DMS53 treated with DMSO at 0.1 percent for 48 hours (cell line): ENCODE results near the gene CCM2.
"Not testable (repeated sequence)": the region's sequence is repeated elsewhere in the genome, so short reads cannot be mapped to it uniquely, and the experiment has no call there.

Experiments used
- DNase-seq: peaks from one replicate; lab custom pipeline; 2025; ENCODE audit not compliant: unreplicated experiment; lab: John Stamatoyannopoulos, UW

Gene CCM2

GRCh38 chr7:44981035-44981706 is 18.8 kb upstream of the CCM2 start:
- DNase-seq, result no peak

DNA sequence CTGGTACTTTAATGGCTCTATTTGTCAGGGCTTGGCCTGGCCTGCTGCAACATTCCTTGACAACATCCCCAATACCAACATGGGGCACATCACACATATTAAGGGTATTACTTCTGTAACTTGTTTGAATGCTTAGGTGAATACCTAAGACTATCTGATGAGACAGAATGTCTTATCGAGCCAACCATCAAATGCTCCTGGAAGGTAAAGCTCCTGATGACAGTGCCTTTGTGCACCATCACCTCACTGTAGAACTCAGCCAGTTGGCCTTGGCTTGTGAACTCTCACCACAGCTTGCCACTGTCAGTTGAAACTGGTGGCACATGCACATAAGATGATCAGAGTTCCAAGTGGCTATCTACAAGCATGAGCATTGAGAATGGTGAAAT is 17.5 kb upstream of the CCM2 start:
- DNase-seq, result no peak

GRCh38 chr7:44982970-44983369 is 17.0 kb upstream of the CCM2 start:
- DNase-seq, result no peak

- DNase-seq, result no peak
These were observed 16.1 kb upstream of the CCM2 start for GRCh38 chr7:44983742-44984477.

- no peak for DNase-seq
These were observed 15.6 kb upstream of the CCM2 start for GRCh38 chr7:44984478-44984758.

DNA sequence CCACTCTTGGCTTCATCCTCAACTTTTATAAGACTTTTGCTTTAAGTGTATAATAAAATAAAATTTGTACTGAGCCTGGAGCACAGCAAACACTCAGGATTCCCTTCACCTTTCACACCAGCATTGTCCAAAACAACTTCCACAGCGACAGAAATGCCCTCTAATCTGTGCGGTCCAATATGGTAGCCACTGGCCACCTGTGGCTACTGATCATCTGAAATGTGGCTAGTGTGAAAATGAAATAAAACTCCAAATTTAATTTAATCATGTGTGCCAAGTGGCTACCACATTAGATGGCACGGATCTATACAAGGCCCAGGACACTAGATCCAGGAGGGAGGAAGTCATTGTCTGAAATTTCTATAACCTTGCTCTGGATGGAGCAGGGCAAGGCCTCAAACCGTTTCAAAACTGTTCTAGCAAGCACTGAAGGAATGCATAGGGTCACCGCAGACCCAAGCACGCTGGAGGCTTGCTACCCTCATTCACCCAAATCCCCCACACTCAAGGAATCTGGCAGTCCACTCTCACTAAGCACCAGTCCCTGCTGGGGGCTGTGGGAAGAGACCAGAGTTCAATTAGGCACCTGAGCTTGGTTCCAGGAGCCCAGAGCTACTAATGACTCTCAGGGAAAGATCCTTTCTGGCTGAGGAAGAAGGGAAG is 14.8 kb upstream of the CCM2 start:
- DNase-seq, result no peak

DNA sequence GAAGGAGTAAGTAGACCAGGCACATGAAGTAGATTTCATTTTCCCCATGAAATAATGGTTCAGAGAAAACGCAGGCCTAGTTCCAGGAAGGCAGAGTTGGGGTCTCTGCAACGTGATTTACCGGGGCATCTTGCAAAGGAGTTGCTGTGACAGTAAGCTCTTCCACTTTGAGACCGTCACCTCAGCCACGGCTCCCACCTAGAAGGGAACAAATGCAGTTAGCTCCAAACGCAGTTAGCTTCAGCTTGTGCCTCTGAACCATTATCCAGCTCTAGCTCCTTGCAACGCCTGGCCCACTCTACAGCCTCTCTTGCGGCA is 14.1 kb upstream of the CCM2 start:
- no peak for DNase-seq

- DNase-seq, result peak; percentile 90
These were observed 13.6 kb upstream of the CCM2 start for GRCh38 chr7:44986218-44987053.

GRCh38 chr7:44987457-44987856 is 12.5 kb upstream of the CCM2 start:
- DNase-seq, result no peak

GRCh38 chr7:44987996-44988395 is 12.0 kb upstream of the CCM2 start:
- DNase-seq, result no peak

DNA sequence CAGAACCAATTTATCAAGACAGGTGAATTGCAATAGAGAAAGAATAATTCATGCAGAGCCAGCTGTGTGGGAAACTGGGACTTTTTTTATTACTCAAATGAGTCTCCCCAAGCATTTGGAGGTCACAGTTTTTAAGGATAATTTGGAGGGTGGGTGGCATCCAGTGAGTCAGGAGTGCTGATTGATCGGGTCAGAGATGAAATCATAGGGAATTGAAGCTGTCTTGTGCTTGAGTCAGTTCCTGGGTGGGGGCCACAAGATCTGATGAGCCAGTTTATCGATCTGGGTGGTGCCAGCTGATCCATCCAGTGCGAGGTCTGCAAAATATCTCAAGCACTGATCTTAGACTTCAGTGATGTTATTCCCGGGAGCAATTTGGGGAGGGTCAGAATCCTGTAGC is 11.3 kb upstream of the CCM2 start:
- DNase-seq, result no peak

GRCh38 chr7:44989132-44989531 is 10.9 kb upstream of the CCM2 start:
- DNase-seq, result no peak

- no peak for DNase-seq
These were observed 9.6 kb upstream of the CCM2 start for GRCh38 chr7:44990109-44991023.

GRCh38 chr7:44992004-44992795 is 7.8 kb upstream of the CCM2 start:
- not testable (repeated sequence) for DNase-seq

DNA sequence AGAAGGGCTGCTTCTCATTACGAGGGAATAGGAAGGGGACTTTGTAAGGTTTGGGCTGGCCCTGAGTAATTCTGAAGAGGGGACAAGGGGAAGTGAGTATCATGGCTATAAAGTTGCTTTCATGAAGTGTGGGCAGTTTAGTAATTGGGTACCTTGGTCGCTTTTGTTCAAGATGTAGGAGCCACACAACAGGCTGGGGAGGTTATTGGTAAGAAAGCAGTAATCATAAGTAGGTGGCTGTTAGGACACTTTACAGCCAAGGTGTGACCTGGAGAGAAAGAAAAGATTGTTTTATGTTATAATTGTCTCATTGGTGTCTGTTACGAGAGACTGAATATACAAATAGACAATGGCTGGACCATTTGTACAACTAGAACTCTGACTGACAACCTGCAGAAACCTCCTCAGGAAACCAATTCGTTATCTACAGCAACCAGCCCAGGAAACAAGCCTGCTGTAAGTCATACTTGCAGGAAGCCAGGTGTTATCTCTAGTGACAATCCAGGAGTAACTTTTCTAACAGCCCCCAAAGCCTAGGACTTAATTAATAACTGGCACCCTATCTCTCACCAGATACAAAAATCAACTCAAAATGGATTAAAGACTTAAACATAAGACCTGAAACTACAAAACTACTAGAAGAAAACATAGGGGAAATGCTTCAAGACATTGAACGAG is 5.0 kb upstream of the CCM2 start:
- no peak for DNase-seq

DNA sequence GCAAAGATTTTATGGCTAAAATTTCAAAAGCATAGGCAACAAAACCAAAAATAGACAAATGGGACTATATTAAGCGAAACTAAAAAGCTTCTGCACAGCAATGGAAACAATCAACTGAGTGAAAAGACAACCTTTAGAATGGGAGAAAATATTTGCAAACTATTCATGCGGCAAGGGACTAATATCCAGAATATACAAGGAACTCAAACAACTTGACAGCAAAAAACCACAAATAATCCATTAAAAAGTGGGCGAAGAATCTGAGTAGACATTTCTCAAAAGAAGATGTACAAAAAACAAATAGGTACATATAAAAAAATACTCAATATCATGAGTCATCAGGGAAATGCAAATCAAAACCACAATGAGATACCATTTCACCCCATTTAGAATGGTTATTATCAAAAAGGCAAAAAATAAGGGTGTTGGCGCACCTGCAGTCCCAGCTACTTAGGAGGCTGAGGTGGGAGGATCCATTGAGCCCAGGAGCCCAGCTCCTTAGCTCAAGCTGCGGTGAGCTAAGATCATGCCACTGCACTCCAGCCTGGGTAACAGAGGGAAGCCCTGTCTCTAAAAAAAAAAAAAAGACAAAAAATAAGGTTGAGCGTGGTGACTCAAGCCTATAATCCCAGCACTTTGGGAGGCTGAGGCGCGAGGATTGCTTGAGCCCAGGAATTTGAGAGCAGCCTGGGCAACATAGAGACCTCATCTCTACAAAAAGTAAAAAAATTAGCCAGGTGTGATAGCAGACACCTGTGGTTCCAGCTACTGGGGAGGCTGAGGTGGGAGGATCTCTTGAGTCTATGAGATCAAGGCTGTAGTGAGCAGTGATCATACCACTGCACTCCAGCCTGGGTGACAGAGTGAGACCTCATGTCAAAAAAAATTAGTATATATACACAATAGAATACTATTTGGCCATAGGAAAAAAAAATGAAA is 4.2 kb upstream of the CCM2 start:
- DNase-seq, result no peak

DNA sequence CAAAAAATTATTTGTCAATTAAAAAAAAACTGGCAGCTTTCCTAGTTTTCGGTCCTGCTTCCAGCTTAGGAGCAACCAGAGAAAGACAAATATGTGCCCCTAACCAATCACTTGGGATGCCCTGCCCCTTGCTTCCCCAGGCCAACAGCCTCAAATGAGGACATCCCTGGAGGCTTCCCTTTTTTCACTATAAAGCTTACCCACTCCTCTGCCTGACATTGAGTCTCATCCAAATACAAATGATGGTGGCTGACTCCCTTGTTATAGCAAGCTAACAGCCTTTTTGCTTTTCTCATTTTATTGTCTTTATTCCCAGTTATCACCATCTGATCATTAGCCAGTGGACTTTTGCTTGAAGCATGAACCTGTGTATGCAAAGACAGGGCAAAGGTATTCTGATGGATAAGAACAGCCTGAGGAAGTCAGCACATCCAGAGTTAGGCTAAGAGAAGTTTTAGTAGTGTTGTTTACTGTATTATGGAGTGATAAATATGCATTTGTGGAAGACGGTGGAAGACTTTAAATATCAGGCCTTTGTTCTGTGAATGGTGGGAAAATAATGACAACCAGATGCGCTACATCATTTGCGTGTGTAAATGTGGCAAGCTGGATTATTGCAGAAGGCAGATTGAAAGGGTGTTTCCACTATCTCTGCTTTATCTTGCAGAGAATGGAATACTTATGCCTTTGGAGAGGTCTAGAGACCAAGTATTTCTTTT is 1.7 kb upstream of the CCM2 start:
- DNase-seq, result no peak
